Gastroesophageal sphincter (tissue), 4 donors: ENCODE results near the gene KANK2. TPM values are rescaled to one million over a fixed set of nuclear protein-coding genes. Genes with fewer than 3 reads are reported as not detected.

Source experiments
- ATAC-seq: fragments of 150-250 bp; one replicate; pipeline ENCODE4 v1.9.1; 2016; ENCODE audit warnings: mild to moderate bottlenecking, moderate library complexity
- H3K27ac ChIP-seq, 4 donors: fragments of 200-600 bp; sonication (generic) in 3 of 4; 1 replicate in 3 of 4; 2 replicates in 1 of 4; pipeline ENCODE4 v1.5.1; 2016 to 2019
- H3K27me3 ChIP-seq: fragments of 200-600 bp; sonication (generic); one replicate; pipeline ENCODE4 v1.5.1; 2019
- H3K36me3 ChIP-seq, 2 donors: fragments of 200-600 bp; sonication (generic); one replicate each; pipeline ENCODE4 v1.5.1; 2019; ENCODE audit warnings: control low read depth in 1 of 2
- H3K4me1 ChIP-seq, 3 donors: fragments of 200-600 bp; sonication (generic); 1 replicate in 2 of 3; 2 replicates in 1 of 3; pipeline ENCODE4 v1.5.1; 2016 to 2019; ENCODE audit warnings: control low read depth in 2 of 3
- H3K4me3 ChIP-seq, 2 donors: fragments of 200-600 bp; sonication (generic); one replicate each; pipeline ENCODE4 v1.5.1; 2019; ENCODE audit warnings: mild to moderate bottlenecking in 1 of 2, moderate library complexity in 1 of 2
- H3K9me3 ChIP-seq, 3 donors: fragments of 200-600 bp; sonication (generic); one replicate each; pipeline ENCODE4 v1.5.1; 2017 to 2019; ENCODE audit warnings: control low read depth in 2 of 3
- EP300 ChIP-seq: sonication (generic); formaldehyde crosslinking; IDR thresholded peaks from one replicate; pipeline ENCODE4 v1.6.1; 2017; ENCODE audit warnings: antibody characterized with exemption, mild to moderate bottlenecking
- POLR2A ChIP-seq, 2 donors: fragments of 450-650 bp; IDR thresholded peaks; one replicate each; pipeline ENCODE4 v1.6.1; 2017; ENCODE audit warnings: antibody characterized with exemption in 2 of 2, mild to moderate bottlenecking in 2 of 2, moderate library complexity in 1 of 2
- POLR2AphosphoS5 ChIP-seq: sonication (generic); formaldehyde crosslinking; IDR thresholded peaks from one replicate; pipeline ENCODE4 v1.6.1; 2017; ENCODE audit warnings: antibody characterized with exemption
- whole genome bisulfite sequencing, 2 donors: methylation state at CpG; one replicate each; pipeline ENCODE4 v1.1.5; 2018; ENCODE audit warnings: low coverage in 1 of 2; 5-methylcytosine and 5-hydroxymethylcytosine counted together
- total RNA-seq, 4 donors: library from RNA; depleted of rRNA; stranded (reverse); fragments of >200 nt; gene quantifications; one replicate each; pipeline ENCODE4 v1.1.0, GENCODE V29; 2016
- TF ChIP-seq, protein P1 (sequence below), 4 experiments: fragments of 200-600 bp in 2 of 4; fragments of 450-650 bp in 2 of 4; sonication (generic) in 1 of 4; IDR thresholded peaks; one replicate each; pipeline ENCODE4 v1.5.1; 2017 to 2019; ENCODE audit warnings: antibody characterized with exemption in 4 of 4, mild to moderate bottlenecking in 2 of 4, moderate library complexity in 2 of 4

KANK2 gene
- total RNA-seq, 4 donors from 2014 or later = 913 to 1,808 (median 1,065) TPM

DNA sequence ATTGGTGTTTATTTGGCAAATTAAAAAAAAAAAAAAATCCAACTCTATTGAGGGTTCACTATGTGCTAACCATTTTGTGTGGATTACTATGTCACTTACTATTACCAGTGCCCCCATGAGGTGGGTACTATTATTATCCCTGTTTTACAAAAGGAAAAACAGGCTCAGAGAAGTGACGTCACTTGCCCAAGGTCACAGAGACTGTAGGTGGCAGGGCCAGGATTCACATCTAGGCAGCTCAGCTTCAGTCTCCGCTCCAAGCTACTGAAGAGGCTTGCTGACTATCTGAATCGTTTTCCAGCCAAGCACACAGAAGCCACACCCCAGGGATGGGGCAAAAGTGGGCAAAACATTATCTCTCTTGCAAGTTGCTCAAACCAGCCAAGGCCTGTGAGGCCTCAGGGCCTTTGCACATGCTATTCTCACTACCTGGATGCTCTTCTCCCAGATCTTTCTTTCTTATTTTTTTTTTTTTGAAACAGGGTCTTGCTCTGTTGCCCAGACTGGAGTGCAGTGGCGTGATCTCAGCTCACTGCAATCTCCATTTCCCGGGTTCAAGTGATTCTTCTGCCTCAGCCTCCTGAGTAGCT is 37.2 kb upstream of the KANK2 start:
- ATAC-seq = no peak
- TF ChIP-seq, protein P1, sequence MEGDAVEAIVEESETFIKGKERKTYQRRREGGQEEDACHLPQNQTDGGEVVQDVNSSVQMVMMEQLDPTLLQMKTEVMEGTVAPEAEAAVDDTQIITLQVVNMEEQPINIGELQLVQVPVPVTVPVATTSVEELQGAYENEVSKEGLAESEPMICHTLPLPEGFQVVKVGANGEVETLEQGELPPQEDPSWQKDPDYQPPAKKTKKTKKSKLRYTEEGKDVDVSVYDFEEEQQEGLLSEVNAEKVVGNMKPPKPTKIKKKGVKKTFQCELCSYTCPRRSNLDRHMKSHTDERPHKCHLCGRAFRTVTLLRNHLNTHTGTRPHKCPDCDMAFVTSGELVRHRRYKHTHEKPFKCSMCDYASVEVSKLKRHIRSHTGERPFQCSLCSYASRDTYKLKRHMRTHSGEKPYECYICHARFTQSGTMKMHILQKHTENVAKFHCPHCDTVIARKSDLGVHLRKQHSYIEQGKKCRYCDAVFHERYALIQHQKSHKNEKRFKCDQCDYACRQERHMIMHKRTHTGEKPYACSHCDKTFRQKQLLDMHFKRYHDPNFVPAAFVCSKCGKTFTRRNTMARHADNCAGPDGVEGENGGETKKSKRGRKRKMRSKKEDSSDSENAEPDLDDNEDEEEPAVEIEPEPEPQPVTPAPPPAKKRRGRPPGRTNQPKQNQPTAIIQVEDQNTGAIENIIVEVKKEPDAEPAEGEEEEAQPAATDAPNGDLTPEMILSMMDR (IDR thresholded peaks at IDR 0.05) = no peak
- TF ChIP-seq POLR2AphosphoS5 = no peak
- TF ChIP-seq EP300 = no peak
- TF ChIP-seq POLR2A (IDR thresholded peaks at IDR 0.05) = no peak

DNA sequence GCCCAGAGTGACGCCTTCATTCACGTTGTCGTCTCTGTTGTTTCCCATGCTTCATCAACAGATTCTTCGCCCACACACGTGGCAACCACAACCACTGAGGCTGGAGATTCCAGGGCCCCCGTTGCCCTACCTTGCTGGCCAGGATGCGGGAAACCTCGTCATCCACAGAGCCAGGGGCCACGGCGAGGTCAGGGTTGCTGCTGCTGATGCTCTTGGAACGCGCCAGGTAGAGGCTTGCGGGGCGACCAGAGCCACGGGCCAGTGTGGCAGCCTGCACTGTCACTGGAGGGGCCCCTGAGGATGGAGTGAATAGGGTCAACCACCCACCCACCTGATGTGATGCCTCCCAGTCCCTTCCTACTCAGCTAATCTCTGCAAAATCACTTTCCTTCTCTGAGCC is 35.7 kb upstream of the KANK2 start:
- WGBS, 2 donors = 89 to 93% methylated on average over 3 of the region's 15 CpGs
- H3K4me1 ChIP-seq = no peaks in the 10 kb centered on the region
- H3K27ac ChIP-seq = no peak overlapping the region
- H3K36me3 ChIP-seq = peaks cover 0 to 96% of the 10 kb centered on the region in 2 donors
- H3K4me3 ChIP-seq = no peak overlapping the region
- H3K9me3 ChIP-seq = no peaks in the 10 kb centered on the region
- TF ChIP-seq, protein P1 (IDR thresholded peaks at IDR 0.05) = no peak
- TF ChIP-seq POLR2AphosphoS5 = no peak
- no peak for TF ChIP-seq EP300
- no peak for TF ChIP-seq POLR2A (IDR thresholded peaks at IDR 0.05)
- no peak for ATAC-seq
- H3K27me3 ChIP-seq = no peaks in the 10 kb centered on the region

More for the DNA sequence above, 37.2 kb upstream of the KANK2 start:
- no peak overlapping the region for H3K4me3 ChIP-seq
- no peak overlapping the region for H3K27ac ChIP-seq
- H3K9me3 ChIP-seq = peaks cover 0 to 9% (median 0%) of the 10 kb centered on the region in 3 donors
- no peaks in the 10 kb centered on the region for H3K4me1 ChIP-seq
- WGBS, 2 donors = 80 to 89% methylated on average over 4 to 5 of the region's 5 CpGs
- no peaks in the 10 kb centered on the region for H3K27me3 ChIP-seq
- peaks cover 0 to 98% of the 10 kb centered on the region in 2 donors for H3K36me3 ChIP-seq

DNA sequence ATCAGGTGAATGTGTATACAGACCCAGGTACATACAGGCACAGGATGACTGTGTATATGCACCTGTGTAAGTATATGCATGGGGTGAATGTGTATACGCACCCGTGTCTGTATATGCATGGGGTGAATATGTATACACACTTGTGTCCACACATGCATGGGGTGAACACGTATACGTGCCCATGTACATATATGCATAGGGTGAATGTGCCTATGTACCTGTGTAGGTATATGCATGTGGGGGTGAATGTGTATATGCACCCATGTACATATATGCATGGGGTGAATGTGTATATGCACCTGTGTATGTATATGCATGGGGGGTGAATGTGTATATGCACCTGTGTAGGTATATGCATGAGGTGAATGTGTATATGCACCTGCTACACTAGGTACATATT is 35.2 kb upstream of the KANK2 start:
- no peaks in the 10 kb centered on the region for H3K9me3 ChIP-seq
- H3K36me3 ChIP-seq = peaks cover 0 to 94% of the 10 kb centered on the region in 2 donors
- no peaks in the 10 kb centered on the region for H3K27me3 ChIP-seq
- 64 to 66% methylated on average over 4 of the region's 4 CpGs for WGBS, 2 donors
- TF ChIP-seq POLR2AphosphoS5 (no peak), POLR2A (IDR thresholded peaks at IDR 0.05) (no peak), EP300 (no peak)
- TF ChIP-seq, protein P1 (IDR thresholded peaks at IDR 0.05) = no peak
- H3K27ac ChIP-seq = no peak overlapping the region
- no peak overlapping the region for H3K4me3 ChIP-seq
- no peaks in the 10 kb centered on the region for H3K4me1 ChIP-seq
- no peak for ATAC-seq

DNA sequence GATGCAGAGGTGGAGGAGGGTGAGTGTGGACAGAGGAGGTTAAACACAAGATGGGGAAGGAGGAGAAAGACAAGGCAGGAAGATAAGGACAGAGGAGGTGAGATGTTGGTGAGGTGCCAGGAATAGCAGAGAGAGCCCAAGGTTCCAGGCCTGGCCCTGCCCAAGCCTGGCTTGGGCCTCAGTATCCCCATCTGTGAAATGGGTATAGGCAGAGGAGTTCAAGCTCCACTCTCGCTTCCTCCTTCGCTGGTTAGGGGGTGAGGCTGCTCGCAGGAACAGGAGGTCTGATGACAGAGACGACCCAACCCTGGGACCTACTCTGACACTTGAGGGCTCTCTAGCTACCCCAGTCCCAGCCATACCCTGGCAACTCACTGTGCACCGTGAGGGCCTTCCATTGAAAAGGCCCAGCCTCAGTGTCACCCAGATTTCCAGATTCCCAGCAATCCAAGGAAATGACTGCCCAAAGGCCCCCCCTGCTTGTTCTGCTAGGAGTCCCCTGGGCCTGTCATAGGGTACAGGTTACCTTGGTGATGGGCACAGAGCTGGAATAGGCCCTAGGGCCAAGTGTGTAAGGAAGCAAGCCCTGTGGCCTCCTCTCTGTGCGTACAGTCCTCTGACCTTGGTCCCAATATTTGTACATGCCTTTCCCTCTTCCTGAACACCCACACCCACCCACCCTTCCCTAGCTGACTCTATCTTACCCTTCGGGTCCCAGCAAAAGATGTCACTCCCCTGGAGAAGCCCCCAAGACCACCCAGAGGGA is 33.5 kb upstream of the KANK2 start:
- Histone ChIP-seq H3K27ac (no peak overlapping the region), H3K4me1 (no peaks in the 10 kb centered on the region), H3K36me3 (peaks cover 0 to 95% of the 10 kb centered on the region in 2 donors), H3K9me3 (no peaks in the 10 kb centered on the region), H3K27me3 (no peaks in the 10 kb centered on the region), H3K4me3 (no peak overlapping the region)
- TF ChIP-seq, protein P1 (IDR thresholded peaks at IDR 0.05) = no peak
- TF ChIP-seq EP300 (no peak), POLR2A (IDR thresholded peaks at IDR 0.05) (no peak), POLR2AphosphoS5 (no peak)
- no peak for ATAC-seq
- WGBS, 2 donors = 100% methylated on average over 1 of the region's 7 CpGs; no CpG with 5 or more reads in 1 of the 2 donors
